Heart right ventricle (tissue), 16 donors: ENCODE results near the gene TTN. TPM values are rescaled to one million over a fixed set of nuclear protein-coding genes. Genes with fewer than 3 reads are reported as not detected.

Experiments
- ATAC-seq, 8 donors: fragments of 200-7000 bp; cut with Tn5 transposase; one replicate each; pipeline ENCODE4 v1.9.1; 2020; ENCODE audit warnings: mild to moderate bottlenecking in 8 of 8, moderate library complexity in 8 of 8, moderate number of reproducible peaks in 1 of 8
- DNase-seq, 2 donors: peaks; one replicate each; pipeline ENCODE4 v3.0.0-alpha.2; 2020
- H3K27ac ChIP-seq, 10 donors: fragments of 200-600 bp; sonication (generic) in 2 of 10; one replicate each; pipeline versions ENCODE4 v1.5.0 to v1.8.0; 2020 to 2022; ENCODE audit warnings: mild to moderate bottlenecking in 3 of 10
- H3K27me3 ChIP-seq, 7 donors: fragments of 200-600 bp; one replicate each; pipeline ENCODE4 v1.8.0; 2021 to 2022; ENCODE audit warnings: mild to moderate bottlenecking in 2 of 7
- H3K36me3 ChIP-seq, 9 donors: fragments of 200-600 bp; sonication (generic) in 1 of 9; one replicate each; pipeline versions ENCODE4 v1.5.0 to v1.8.0; 2020 to 2022; ENCODE audit warnings: mild to moderate bottlenecking in 2 of 9
- H3K4me1 ChIP-seq, 9 donors: fragments of 200-600 bp; sonication (generic) in 1 of 9; one replicate each; pipeline versions ENCODE4 v1.5.0 to v1.8.0; 2020 to 2022; ENCODE audit warnings: mild to moderate bottlenecking in 4 of 9
- H3K4me3 ChIP-seq, 10 donors: fragments of 200-600 bp; sonication (generic) in 2 of 10; one replicate each; pipeline versions ENCODE4 v1.5.0 to v1.8.0; 2020 to 2022; ENCODE audit warnings: mild to moderate bottlenecking in 7 of 10, moderate library complexity in 2 of 10
- H3K9me3 ChIP-seq, 11 donors: fragments of 200-600 bp in 10 of 11; sonication (generic) in 2 of 11; one replicate each; pipeline versions ENCODE4 v1.5.0 to v1.8.0; 2013 to 2022; ENCODE audit warnings: mild to moderate bottlenecking in 2 of 11, control low read depth in 1 of 11, moderate library complexity in 1 of 11
- CTCF ChIP-seq, 9 donors: fragments of 200-600 bp; sonication (generic) in 2 of 9; IDR thresholded peaks; one replicate each; pipeline versions ENCODE4 v1.5.0 to v1.8.0; 2021 to 2022; ENCODE audit warnings: antibody characterized with exemption in 9 of 9, mild to moderate bottlenecking in 5 of 9, moderate library complexity in 1 of 9
- WGBS, 2 donors: extraction: QIAGEN DNeasy Blood & Tissue Kit; methylation state at CpG; one replicate each; pipeline ENCODE4 v1.1.7; 2013; ENCODE audit warnings: inconsistent platforms in 1 of 2; 5-methylcytosine and 5-hydroxymethylcytosine counted together
- intact Hi-C, 10 donors: fragments of 100-400 bp; cut with DNase I; formaldehyde crosslinking; loops; one replicate each; pipeline versions ENCODE4 v1.11.1 to v1.14.2; 2022
- polyA plus RNA-seq, 2 donors: library from polyadenylated mRNA; stranded (reverse); fragments of 200-250 nt; gene quantifications; one replicate each; pipeline ENCODE4 v1.2.3, GENCODE V29; 2013
- total RNA-seq, 10 donors: library from RNA; stranded (reverse); fragmentation: NEBNext Ultra II Directional in 3 of 10; extraction: Animal tissue kit (Norgen Biotek cat#: 25700) in 3 of 10; gene quantifications; one replicate each; pipeline versions ENCODE4 v1.2.1 to v1.2.4, GENCODE V29; 2021 to 2023
- donor health status: Arrhythmogenic right ventricular cardiomyopathy.
- donor health status: ischemic (EF 13 %, LVEDD 7.1; RV severe dilation, severe dysfunction).
- donor health status: healthy with polysubstance abuse.
- donor health status: DM: no; HTN: yes; CAD: no.
- donor health status: DM: no; HTN: no; CAD: no.
- donor health status: ischemic (EF 25% LVEDD 6.9; RV normal size, moderate dysfunction).
- donor health status: ischemic (EF 25% LVEDD 5.7; RV mildly dilated, moderate dysfunction).
- donor health status: healthy.
- donor health status: DM: yes; HTN: yes; CAD: no.
- donor health status: Ischemic cardiomyopathy.
- donor health status: ischemic (EF 35%, LVEDD 5.7; RV mildly dilated, moderate dysfunction).
- donor health status: nonischemic (EF 11% LVEDD 7.7; RV severe dilation, severe dysfunction).
- donor health status: DM: yes; HTN: yes; CAD: no.
- donor health status: PGD.
- donor health status: ischemic (EF 29% LVEDD 5.4; RV normal size, mild dysfunction).
- donor health status: nonischemic (EF 23%, LVEDD 6.1; RV moderate dilation, normal function).

The TTN gene
- total and polyA plus RNA-seq, 12 donors: 65.7 to 4,921 (median 3,636) TPM

DNA sequence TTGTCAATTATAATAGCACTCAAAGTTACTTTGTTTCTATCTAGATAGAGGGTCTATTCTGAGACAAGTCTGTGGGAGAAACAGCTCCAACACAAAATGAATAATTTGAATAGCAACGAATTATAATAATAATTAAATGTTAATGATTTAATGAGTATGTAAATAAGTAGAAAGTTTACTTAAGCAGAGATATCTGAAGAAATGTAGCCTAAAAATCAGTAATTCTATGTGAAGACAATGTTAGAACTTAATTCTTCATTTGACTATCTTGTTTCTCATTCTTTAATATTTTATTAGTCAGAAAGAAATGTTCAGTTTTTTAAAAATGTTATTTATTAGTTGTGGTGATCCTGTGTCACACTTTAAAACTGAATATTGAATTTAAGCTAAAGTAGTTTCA is 165.7 kb downstream of the TTN start:
- DNase-seq (no peak), ATAC-seq (no peak)
- 39% methylated on average over 1 of the region's 1 CpG for WGBS, 2 donors
- Histone ChIP-seq H3K36me3 (peaks cover 0 to 95% (median 33%) of the 10 kb centered on the region in 9 donors), H3K4me3 (no peak overlapping the region), H3K9me3 (no peaks in the 10 kb centered on the region), H3K4me1 (peaks cover 0 to 17% (median 0%) of the 10 kb centered on the region in 9 donors), H3K27ac (no peak overlapping the region), H3K27me3 (no peaks in the 10 kb centered on the region)
- no peak for TF ChIP-seq CTCF (IDR thresholded peaks at IDR 0.05)
- intact Hi-C loops: no loop called here

GRCh38 chr2:178635897-178636296 is 171.3 kb downstream of the TTN start:
- WGBS, 2 donors: 66 to 76% methylated on average over 11 of the region's 11 CpGs
- DNase-seq (peak in 1 of 2 donors; percentile 8), ATAC-seq (peak in 7 of 8 donors; percentile 14 to 59 (median 42))
- no peak for TF ChIP-seq CTCF (IDR thresholded peaks at IDR 0.05)
- peaks cover 0 to 66% (median 15%) of the 10 kb centered on the region in 9 donors for H3K4me1 ChIP-seq
- H3K36me3 ChIP-seq: peaks cover 0 to 99% (median 50%) of the 10 kb centered on the region in 9 donors
- no peaks in the 10 kb centered on the region for H3K9me3 ChIP-seq
- H3K27me3 ChIP-seq: no peaks in the 10 kb centered on the region
- H3K4me3 ChIP-seq: no peak overlapping the region
- H3K27ac ChIP-seq: peak overlapping the region in 3 of 10 donors; percentile 5 to 21 (median 17)
- intact Hi-C loops: no loop called here

GRCh38 chr2:178632729-178633128 is 174.5 kb downstream of the TTN start:
- ATAC-seq (no peak), DNase-seq (no peak)
- intact Hi-C loops: no loop called here
- WGBS, 2 donors: 14 to 35% methylated on average over 3 of the region's 3 CpGs
- no peak for TF ChIP-seq CTCF (IDR thresholded peaks at IDR 0.05)
- no peaks in the 10 kb centered on the region for H3K27me3 ChIP-seq
- no peak overlapping the region for H3K4me3 ChIP-seq
- peak overlapping the region in 3 of 10 donors; percentile 16 to 17 (median 16) for H3K27ac ChIP-seq
- peaks cover 0 to 93% (median 25%) of the 10 kb centered on the region in 9 donors for H3K4me1 ChIP-seq
- H3K9me3 ChIP-seq: no peaks in the 10 kb centered on the region
- H3K36me3 ChIP-seq: peaks cover 0 to 95% (median 42%) of the 10 kb centered on the region in 9 donors

DNA sequence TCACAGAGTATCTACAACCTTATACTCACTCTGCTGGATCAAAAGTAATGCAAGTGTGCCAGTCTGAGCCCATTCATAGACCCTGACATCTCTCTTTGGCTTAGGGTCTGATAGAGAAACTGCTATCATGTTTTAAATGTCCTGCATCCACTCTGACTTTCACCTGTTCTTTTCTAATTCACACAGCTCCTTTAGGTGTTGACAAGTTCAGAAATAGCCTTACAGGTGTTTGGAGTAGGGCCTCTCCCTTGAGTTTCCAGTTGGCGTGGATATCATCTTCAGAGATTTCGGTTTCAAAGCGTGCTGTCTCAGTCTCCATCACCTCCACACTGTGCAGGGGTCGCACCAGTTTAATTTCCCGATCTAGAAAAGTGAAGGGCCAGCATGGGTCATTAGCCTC is 176.6 kb downstream of the TTN start:
- DNase-seq: no peak
- Histone ChIP-seq H3K27me3 (no peaks in the 10 kb centered on the region), H3K36me3 (peaks cover 0 to 93% (median 41%) of the 10 kb centered on the region in 9 donors), H3K4me3 (no peak overlapping the region), H3K9me3 (no peaks in the 10 kb centered on the region), H3K4me1 (peaks cover 0 to 94% (median 29%) of the 10 kb centered on the region in 9 donors), H3K27ac (peak overlapping the region in 5 of 10 donors; percentile 46 to 81 (median 73))
- no peak for TF ChIP-seq CTCF (IDR thresholded peaks at IDR 0.05)
- intact Hi-C loops: no loop called here
- peak in 6 of 8 donors; percentile 2 to 45 (median 4) for ATAC-seq
- 53 to 71% methylated on average over 5 of the region's 5 CpGs for WGBS, 2 donors
